Medulla oblongata (tissue), 1 donor: Measurements from ENCODE around the gene JAKMIP2.
"Not testable (repeated sequence)": the region's sequence is repeated elsewhere in the genome, so short reads cannot be mapped to it uniquely, and the experiment has no call there.

Experiments used
- DNase-seq: peaks from one replicate; pipeline ENCODE4 v3.0.0-alpha.2; 2015; ENCODE audit errors: extremely low spot score

Gene JAKMIP2

GRCh38 chr5:147659166-147659929 is 123.2 kb downstream of the JAKMIP2 start:
- DNase-seq: no peak

GRCh38 chr5:147658293-147658932 is 124.1 kb downstream of the JAKMIP2 start:
- DNase-seq: no peak

GRCh38 chr5:147648597-147648996 is 133.9 kb downstream of the JAKMIP2 start:
- DNase-seq: no peak

GRCh38 chr5:147645197-147645596 is 137.3 kb downstream of the JAKMIP2 start:
- no peak for DNase-seq

- no peak for DNase-seq
Observed at GRCh38 chr5:147644460-147644859, 138.1 kb downstream of the JAKMIP2 start.

GRCh38 chr5:147643142-147643541 is 139.4 kb downstream of the JAKMIP2 start:
- DNase-seq: no peak

- DNase-seq: no peak
Observed at GRCh38 chr5:147642666-147643065, 139.9 kb downstream of the JAKMIP2 start.

- no peak for DNase-seq
Observed at GRCh38 chr5:147639321-147639720, 143.2 kb downstream of the JAKMIP2 start.

- no peak for DNase-seq
Observed at GRCh38 chr5:147636729-147636984, 145.9 kb downstream of the JAKMIP2 start.

GRCh38 chr5:147635882-147636728 is 146.4 kb downstream of the JAKMIP2 start:
- DNase-seq: peak; percentile 16

- not testable (repeated sequence) for DNase-seq
Observed at GRCh38 chr5:147635439-147635838, 147.1 kb downstream of the JAKMIP2 start.

- no peak for DNase-seq
Observed at GRCh38 chr5:147633173-147633572, 149.4 kb downstream of the JAKMIP2 start.

GRCh38 chr5:147631428-147632003 is 151.0 kb downstream of the JAKMIP2 start:
- DNase-seq: no peak

- no peak for DNase-seq
Observed at GRCh38 chr5:147629196-147629595, 153.3 kb downstream of the JAKMIP2 start.

GRCh38 chr5:147628058-147628895 is 154.3 kb downstream of the JAKMIP2 start:
- DNase-seq: peak; percentile 94

GRCh38 chr5:147626464-147626863 is 156.1 kb downstream of the JAKMIP2 start:
- DNase-seq: no peak

- DNase-seq: no peak
Observed at GRCh38 chr5:147621016-147621415, 161.5 kb downstream of the JAKMIP2 start.

GRCh38 chr5:147619281-147619878 is 163.1 kb downstream of the JAKMIP2 start:
- DNase-seq: no peak

- no peak for DNase-seq
Observed at GRCh38 chr5:147617711-147618350, 164.7 kb downstream of the JAKMIP2 start.

GRCh38 chr5:147617191-147617606 is 165.3 kb downstream of the JAKMIP2 start:
- no peak for DNase-seq
